Stimulated activated CD4-positive, alpha-beta T cell treated with anti-CD3 and anti-CD28 coated beads, Interleukin-15, amount 100 ng/mL, for 1 hour (primary cell): Measurements from ENCODE around the gene PSMC6.
"Not testable (repeated sequence)": the region's sequence is repeated elsewhere in the genome, so short reads cannot be mapped to it uniquely, and the experiment has no call there.

Experiments used
- DNase-seq, 2 donors: peaks; one replicate each; pipeline ENCODE4 v3.0.0-alpha.2; 2020; ENCODE audit warnings: low read depth in 1 of 2, low spot score in 1 of 2

PSMC6 gene

DNA sequence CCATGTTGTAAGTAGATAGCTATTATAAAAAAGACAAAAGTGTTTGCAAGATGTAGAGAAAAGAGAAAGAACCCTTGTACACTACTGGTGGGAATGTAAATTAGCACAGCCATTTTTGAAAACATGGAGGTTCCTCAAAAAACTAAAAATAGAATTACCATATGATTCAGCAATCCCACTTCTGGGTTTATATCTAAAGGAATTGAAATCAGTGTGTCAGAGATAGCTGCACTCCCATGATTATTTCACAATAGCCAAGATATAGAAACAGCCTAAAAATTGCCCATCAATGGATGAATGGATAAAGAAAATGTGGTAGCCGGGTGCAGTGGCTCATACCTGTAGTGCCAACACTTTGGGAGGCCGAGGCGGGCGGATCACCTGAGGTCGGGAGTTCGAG is 9.2 kb downstream of the PSMC6 start:
- DNase-seq = no peak

DNA sequence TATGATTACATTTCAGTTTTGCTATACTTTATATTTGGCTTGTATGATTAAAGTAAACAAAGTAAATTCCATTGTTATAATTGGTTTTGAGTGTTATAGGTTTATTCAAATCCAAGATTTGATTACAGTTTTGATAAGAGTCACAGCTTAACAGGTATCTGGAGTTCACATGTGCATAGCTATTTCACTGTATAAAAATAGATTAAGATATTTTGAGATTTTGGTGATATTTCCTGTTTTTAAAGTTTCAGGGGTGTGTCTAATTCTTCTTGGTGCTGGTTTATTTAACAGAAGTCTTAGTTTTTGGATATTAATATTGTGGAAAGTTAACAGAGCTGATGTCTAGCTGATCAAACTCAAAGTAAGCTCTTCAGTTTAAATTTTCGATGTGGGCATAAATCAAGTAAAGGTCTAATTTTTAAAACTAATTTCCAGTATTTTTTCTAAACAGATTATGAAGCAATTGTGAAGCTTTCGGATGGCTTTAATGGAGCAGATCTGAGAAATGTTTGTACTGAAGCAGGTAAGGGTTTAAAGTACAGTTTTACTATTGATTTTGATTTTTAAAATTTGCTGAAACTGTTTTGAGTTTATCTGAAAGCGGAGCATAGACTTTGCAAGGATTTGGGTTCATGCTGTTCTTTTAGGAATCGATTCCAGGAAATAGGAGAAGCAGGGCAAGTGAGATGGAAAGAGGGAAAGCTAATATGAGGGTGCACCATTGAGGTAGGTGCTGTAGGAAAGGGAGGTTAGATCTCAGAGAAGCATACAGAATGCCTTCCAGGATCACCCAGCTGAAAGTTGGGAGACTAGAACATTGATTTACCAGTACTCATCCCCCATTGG is 16.7 kb downstream of the PSMC6 start:
- DNase-seq = no peak

GRCh38 chr14:52724360-52724644 is 17.3 kb downstream of the PSMC6 start:
- DNase-seq = no peak

GRCh38 chr14:52727509-52727908 is 20.5 kb downstream of the PSMC6 start:
- not testable (repeated sequence) for DNase-seq

DNA sequence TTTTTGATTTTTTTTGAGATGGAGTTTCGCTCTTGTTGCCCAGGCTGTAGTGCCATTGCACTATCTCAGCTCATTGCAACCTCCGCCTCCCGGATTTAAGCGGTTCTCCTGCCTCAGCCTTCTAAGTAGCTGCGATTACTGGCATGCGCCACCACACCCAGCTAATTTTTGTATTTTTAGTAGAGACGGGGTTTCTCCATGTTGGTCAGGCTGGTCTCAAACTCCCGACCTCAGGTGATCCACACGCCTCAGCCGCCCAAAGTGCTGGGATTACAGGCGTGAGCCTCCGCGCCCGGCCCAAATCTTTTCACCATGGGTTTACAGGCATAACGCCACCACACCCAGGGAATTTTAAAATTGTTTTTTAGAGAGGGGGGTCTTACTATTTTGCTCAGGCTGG is 22.0 kb downstream of the PSMC6 start:
- DNase-seq = not testable (repeated sequence)

DNA sequence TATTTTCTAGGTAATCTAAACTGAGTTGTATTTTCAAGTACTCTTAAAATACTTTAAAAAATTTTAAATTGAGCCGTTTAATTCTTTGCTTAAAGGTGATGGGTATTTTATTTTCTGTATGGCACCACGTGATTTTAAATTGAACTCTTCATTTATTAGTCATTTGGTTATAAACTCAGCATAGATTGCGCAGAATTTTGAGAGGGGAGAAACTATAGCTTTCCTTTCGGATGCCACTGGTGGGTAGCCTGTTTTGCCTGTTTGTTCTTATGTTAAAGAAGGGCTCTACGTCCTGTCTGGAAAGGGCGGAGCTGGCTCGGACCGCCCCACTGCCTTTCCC is 22.6 kb downstream of the PSMC6 start:
- DNase-seq = no peak

DNA sequence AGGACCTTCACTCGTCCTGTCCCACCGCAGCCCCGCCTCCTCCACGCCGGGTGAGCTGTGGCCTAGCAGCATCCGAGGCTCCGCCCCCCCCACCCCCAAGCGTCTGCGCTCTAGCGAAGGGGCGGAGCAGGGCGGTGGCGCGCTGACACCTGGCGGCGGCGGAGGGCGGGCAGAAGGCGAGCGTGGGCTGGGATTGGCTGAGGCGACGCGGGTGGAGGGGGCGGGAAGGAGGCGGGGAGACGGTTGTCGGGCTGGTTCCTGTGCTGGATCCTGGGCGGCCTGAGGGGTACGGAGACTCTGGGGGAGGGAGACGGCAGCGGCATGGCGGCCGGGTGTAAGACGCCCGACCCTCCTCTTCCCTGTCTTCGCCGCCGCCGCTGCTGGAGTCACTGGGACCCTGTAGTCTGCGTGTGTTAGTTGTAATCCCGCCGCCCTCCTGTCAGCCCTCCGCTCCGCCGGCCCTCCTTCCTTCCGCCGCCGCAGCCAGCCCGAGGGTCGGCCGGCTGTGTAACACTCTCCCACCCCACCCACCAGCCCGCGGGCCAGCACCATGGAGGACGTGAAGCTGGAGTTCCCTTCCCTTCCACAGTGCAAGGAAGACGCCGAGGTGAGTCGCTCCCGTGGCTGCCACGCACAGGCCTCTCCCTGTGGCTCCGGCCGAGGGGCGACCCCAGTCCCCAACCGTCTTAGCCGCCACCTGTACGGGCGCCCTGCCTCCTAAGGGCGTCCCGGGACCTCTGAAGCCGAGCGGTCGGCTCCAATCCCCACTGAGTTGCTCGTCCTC is 23.1 kb downstream of the PSMC6 start, which contains the start of gene STYX:
Gene STYX, plus strand, starts transcription at position 242 of the 784 bp plus-strand sequence. Its CDS starts 309 bp downstream, at position 551.
- DNase-seq = peak; percentile 96 to 99

DNA sequence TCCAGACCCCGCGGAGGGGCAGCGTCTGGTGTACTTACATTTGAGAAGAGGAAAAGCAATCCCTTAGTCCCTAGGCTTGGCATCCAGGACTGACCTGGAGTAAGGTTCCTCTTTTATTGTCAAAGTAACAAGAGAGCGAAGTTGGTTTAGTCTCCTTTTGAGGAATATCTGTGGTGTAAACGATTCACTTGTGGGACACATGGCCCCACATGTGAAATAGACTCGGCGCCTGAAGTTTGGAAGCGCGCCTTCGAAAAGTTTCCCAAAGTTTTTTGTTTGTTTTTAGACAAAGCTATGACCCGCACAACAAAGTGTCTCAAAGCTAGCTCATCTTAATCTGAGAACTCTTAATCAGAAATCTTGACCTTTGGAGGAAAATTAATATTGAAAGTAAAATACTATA is 23.7 kb downstream of the PSMC6 start:
- DNase-seq = no peak

DNA sequence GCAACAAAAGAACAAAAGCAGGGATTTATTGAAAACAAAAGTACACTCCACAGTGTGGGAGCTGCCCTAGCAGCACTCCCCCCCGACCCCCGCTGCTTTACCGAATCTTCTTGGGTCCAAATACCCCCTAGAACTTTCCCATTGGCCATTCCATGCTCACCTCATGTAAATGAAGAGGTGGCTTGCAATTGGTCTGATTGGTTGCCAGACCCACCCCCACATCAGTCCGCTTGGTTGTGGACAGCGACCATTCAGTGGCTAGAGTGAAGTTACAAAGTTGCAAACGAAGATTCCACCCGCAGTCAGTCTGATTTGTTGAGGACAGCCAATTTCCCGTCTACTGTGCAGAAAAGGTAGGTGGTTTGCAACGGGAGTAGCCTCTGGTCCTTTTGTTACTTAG is 26.8 kb downstream of the PSMC6 start:
- DNase-seq = no peak

DNA sequence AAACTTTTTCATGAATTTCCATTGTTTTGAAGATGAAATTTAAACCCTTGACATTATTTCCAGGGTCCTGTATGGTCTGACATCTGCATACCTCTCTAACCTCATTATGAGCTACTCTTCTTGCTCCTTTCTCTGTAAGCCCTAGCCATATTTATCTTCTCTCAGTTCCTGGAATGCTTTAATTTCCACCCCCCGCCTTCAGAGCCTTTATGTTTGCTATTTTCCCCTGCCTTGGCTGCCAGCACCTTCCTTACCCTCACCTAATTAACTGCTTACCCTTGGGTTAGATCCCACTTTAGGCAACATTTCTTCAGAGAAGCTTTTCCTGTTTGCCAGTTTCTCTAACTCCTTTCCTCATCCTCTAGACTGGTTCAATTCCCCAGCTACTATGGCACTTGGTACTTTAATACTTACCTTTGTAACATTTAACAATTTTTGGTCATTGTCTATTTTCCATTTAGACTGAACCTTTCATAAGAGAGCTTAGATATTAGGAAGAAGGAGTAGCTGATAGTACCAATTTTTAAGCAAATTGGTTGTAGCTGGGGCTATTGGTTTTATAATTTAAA is 29.0 kb downstream of the PSMC6 start:
- no peak for DNase-seq

GRCh38 chr14:52738409-52738808 is 31.4 kb downstream of the PSMC6 start:
- no peak for DNase-seq

DNA sequence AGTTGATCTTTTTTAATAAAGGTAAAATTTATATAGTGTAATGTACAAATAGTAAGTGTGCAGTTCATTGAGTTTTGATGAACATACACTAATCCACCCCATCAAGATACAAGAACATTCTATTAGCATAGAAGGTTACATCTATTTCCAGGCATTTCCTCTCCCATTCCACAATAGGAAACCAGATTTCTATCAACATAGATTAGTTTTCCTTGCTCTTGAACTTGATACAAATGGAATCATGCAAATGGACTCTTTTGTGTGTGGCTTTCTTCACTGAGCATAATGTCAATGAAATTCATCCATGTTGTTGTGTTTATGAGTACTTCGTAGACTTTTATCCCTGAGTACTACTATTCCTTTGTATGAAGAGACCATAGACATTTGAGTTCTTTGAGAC is 33.8 kb downstream of the PSMC6 start:
- no peak for DNase-seq

- DNase-seq = no peak
Measured at GRCh38 chr14:52741865-52742264, 34.9 kb downstream of the PSMC6 start.

- DNase-seq = no peak
Measured at GRCh38 chr14:52748647-52749292, 41.8 kb downstream of the PSMC6 start.

DNA sequence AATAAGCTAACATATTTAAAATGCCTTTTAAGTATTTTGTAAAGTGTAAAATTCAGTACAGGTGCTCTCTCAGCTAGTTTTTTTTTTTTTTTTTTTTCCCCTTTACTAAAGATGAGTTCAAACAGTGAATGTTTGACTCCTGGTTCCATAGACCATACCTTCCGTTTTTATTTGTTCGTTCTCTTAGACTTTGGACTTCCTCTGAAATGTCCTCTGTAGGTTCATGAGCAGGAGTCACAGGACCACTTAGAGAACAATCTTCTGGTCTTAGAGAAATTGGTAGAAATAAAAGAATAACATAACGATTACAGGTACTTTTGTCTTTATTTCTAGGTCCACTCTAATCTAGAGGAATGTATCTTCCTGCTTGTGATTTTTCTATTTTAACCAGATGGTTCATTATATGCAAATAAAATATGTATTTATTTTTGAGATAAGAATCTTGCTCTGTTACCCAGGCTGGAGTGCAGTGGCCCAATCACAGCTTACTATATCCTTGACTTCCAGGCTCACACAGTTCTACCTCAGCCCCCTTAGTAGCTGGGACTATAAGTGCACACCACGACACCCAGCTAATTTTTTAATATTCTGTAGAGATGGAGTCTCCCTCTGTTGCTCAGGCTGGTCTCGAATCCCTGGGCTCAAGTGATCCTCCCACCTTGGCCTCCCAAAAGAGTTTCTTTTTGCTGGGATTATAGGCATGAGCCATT is 48.8 kb downstream of the PSMC6 start:
- no peak for DNase-seq

- no peak for DNase-seq
Measured at GRCh38 chr14:52759145-52759544, 52.1 kb downstream of the PSMC6 start.

GRCh38 chr14:52762923-52763322 is 55.9 kb downstream of the PSMC6 start:
- not testable (repeated sequence) for DNase-seq

GRCh38 chr14:52767058-52767833 is 60.2 kb downstream of the PSMC6 start:
- DNase-seq = no peak

- no peak for DNase-seq
Measured at GRCh38 chr14:52769887-52770286, 62.9 kb downstream of the PSMC6 start.

DNA sequence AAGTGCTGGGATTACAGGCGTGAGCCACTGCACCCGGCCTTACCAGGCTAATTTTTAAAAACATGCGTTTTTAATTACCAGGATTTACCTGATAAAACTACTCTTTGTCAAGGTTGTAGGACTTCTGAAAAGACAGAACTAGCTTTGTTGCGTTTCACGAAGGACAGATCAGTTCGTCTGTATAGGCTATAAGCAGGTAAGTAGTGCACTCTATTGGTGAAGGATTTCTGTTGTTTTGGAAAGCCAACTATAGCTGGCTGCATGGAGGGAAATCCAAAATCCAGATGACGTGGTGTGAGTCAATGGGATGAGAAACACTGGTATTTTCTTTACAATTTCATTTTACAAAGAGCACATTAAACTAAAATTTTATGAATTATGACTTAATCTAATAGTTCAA is 69.8 kb downstream of the PSMC6 start:
- DNase-seq = no peak
